Thymus (tissue), 11 donors: ENCODE measurements around the gene MLPH. TPM values are rescaled to one million over a fixed set of nuclear protein-coding genes. Genes with fewer than 3 reads are reported as not detected.

Source experiments
- DNase-seq, 9 donors: peaks; one replicate each; pipeline ENCODE4 v3.0.0-alpha.2; 2013; ENCODE audit warnings: low spot score in 9 of 9, low read depth in 6 of 9, missing footprints in 1 of 9
- H3K27ac ChIP-seq, 2 donors: one replicate each; pipeline ENCODE4 v1.5.1; 2013; ENCODE audit warnings: control low read depth in 1 of 2, low read depth in 1 of 2, low read length in 1 of 2, mild to moderate bottlenecking in 1 of 2, moderate library complexity in 1 of 2
- H3K27me3 ChIP-seq, 2 donors: one replicate each; pipeline ENCODE4 v1.5.1; 2013; ENCODE audit warnings: low read length in 1 of 2; ENCODE audit not compliant: control insufficient read depth in 2 of 2, insufficient read depth in 1 of 2
- H3K36me3 ChIP-seq, 2 donors: one replicate each; pipeline ENCODE4 v1.5.1; 2013; ENCODE audit warnings: low read length in 1 of 2, mild to moderate bottlenecking in 1 of 2, moderate library complexity in 1 of 2; ENCODE audit not compliant: control insufficient read depth in 2 of 2, insufficient read depth in 2 of 2
- H3K4me1 ChIP-seq, 2 donors: one replicate each; pipeline ENCODE4 v1.5.1; 2013; ENCODE audit warnings: low read length in 2 of 2; ENCODE audit not compliant: control insufficient read depth in 2 of 2, insufficient read depth in 2 of 2
- H3K4me3 ChIP-seq, 2 donors: one replicate each; pipeline ENCODE4 v1.5.1; 2013; ENCODE audit warnings: low read length in 2 of 2, control low read depth in 1 of 2, mild to moderate bottlenecking in 1 of 2
- H3K9me3 ChIP-seq, 2 donors: one replicate each; pipeline ENCODE4 v1.5.1; 2013; ENCODE audit warnings: low read length in 1 of 2, mild to moderate bottlenecking in 1 of 2; ENCODE audit not compliant: control insufficient read depth in 2 of 2, insufficient read depth in 1 of 2
- WGBS: extraction: QIAGEN DNeasy Blood & Tissue Kit; methylation state at CpG from one replicate; pipeline ENCODE4 v1.1.7; 2013; 5-methylcytosine and 5-hydroxymethylcytosine counted together
- polyA plus RNA-seq: library from polyadenylated mRNA; stranded (reverse); fragments of 200-250 nt; gene quantifications from one replicate; pipeline ENCODE4 v1.2.3, GENCODE V29; 2013
- total RNA-seq: library from RNA; stranded (reverse); fragments of 120-200 nt; gene quantifications from one replicate; pipeline ENCODE4 v1.2.4, GENCODE V29; 2013
- donor health status: healthy.

MLPH gene
- total and polyA plus RNA-seq, 2 donors = 0.24 to 2.4 TPM

GRCh38 chr2:237455764-237456163, 31.3 kb upstream of the MLPH start:
- no peaks in the 10 kb centered on the region for H3K27me3 ChIP-seq
- no peak for DNase-seq
- peaks cover 0 to 7% of the 10 kb centered on the region in 2 donors for H3K9me3 ChIP-seq
- H3K27ac ChIP-seq = no peak overlapping the region
- H3K36me3 ChIP-seq = no peaks in the 10 kb centered on the region
- H3K4me3 ChIP-seq = no peak overlapping the region
- H3K4me1 ChIP-seq = peaks cover 0 to 7% of the 10 kb centered on the region in 2 donors
- WGBS = 85% methylated on average over 5 of the region's 5 CpGs

GRCh38 chr2:237456200-237456843, 30.7 kb upstream of the MLPH start:
- no peak overlapping the region for H3K4me3 ChIP-seq
- peaks cover 0 to 7% of the 10 kb centered on the region in 2 donors for H3K9me3 ChIP-seq
- no peaks in the 10 kb centered on the region for H3K36me3 ChIP-seq
- H3K27ac ChIP-seq = no peak overlapping the region
- DNase-seq = no peak
- peaks cover 0 to 7% of the 10 kb centered on the region in 2 donors for H3K4me1 ChIP-seq
- 74% methylated on average over 11 of the region's 11 CpGs for WGBS
- H3K27me3 ChIP-seq = no peaks in the 10 kb centered on the region

GRCh38 chr2:237457388-237457941, 29.6 kb upstream of the MLPH start:
- no peak for DNase-seq
- peaks cover 0 to 3% of the 10 kb centered on the region in 2 donors for H3K4me1 ChIP-seq
- H3K4me3 ChIP-seq = no peak overlapping the region
- H3K9me3 ChIP-seq = peaks cover 0 to 7% of the 10 kb centered on the region in 2 donors
- H3K36me3 ChIP-seq = no peaks in the 10 kb centered on the region
- H3K27me3 ChIP-seq = no peaks in the 10 kb centered on the region
- 97% methylated on average over 2 of the region's 2 CpGs for WGBS
- no peak overlapping the region for H3K27ac ChIP-seq

- DNase-seq = no peak
- no peaks in the 10 kb centered on the region for H3K36me3 ChIP-seq
- peaks cover 0 to 3% of the 10 kb centered on the region in 2 donors for H3K4me1 ChIP-seq
- 77% methylated on average over 1 of the region's 1 CpG for WGBS
- no peaks in the 10 kb centered on the region for H3K27me3 ChIP-seq
- no peak overlapping the region for H3K27ac ChIP-seq
- H3K4me3 ChIP-seq = no peak overlapping the region
- peaks cover 0 to 7% of the 10 kb centered on the region in 2 donors for H3K9me3 ChIP-seq
Observed at GRCh38 chr2:237458519-237458918, 28.5 kb upstream of the MLPH start.

GRCh38 chr2:237459226-237459625, 27.8 kb upstream of the MLPH start:
- H3K36me3 ChIP-seq = no peaks in the 10 kb centered on the region
- peaks cover 0 to 7% of the 10 kb centered on the region in 2 donors for H3K9me3 ChIP-seq
- no peak overlapping the region for H3K27ac ChIP-seq
- WGBS = 97% methylated on average over 4 of the region's 4 CpGs
- DNase-seq = no peak
- H3K4me3 ChIP-seq = no peak overlapping the region
- H3K4me1 ChIP-seq = peaks cover 0 to 3% of the 10 kb centered on the region in 2 donors
- H3K27me3 ChIP-seq = no peaks in the 10 kb centered on the region

GRCh38 chr2:237459741-237460174, 27.3 kb upstream of the MLPH start:
- H3K27me3 ChIP-seq = no peaks in the 10 kb centered on the region
- DNase-seq = no peak
- 85% methylated on average over 3 of the region's 3 CpGs for WGBS
- no peak overlapping the region for H3K27ac ChIP-seq
- H3K4me1 ChIP-seq = peaks cover 0 to 3% of the 10 kb centered on the region in 2 donors
- H3K9me3 ChIP-seq = peaks cover 0 to 7% of the 10 kb centered on the region in 2 donors
- no peaks in the 10 kb centered on the region for H3K36me3 ChIP-seq
- no peak overlapping the region for H3K4me3 ChIP-seq

GRCh38 chr2:237464757-237465391, 22.2 kb upstream of the MLPH start:
- DNase-seq = no peak
- H3K9me3 ChIP-seq = no peaks in the 10 kb centered on the region
- H3K4me1 ChIP-seq = peaks cover 0 to 2% of the 10 kb centered on the region in 2 donors
- no peaks in the 10 kb centered on the region for H3K36me3 ChIP-seq
- H3K27me3 ChIP-seq = no peaks in the 10 kb centered on the region
- H3K27ac ChIP-seq = peak overlapping the region in 1 of 2 donors; percentile 18
- WGBS = 92% methylated on average over 8 of the region's 8 CpGs
- H3K4me3 ChIP-seq = no peak overlapping the region

- peaks cover 0 to 2% of the 10 kb centered on the region in 2 donors for H3K4me1 ChIP-seq
- no peaks in the 10 kb centered on the region for H3K9me3 ChIP-seq
- 94% methylated on average over 16 of the region's 16 CpGs for WGBS
- H3K4me3 ChIP-seq = no peak overlapping the region
- H3K27ac ChIP-seq = peak overlapping the region in 1 of 2 donors; percentile 24
- no peaks in the 10 kb centered on the region for H3K27me3 ChIP-seq
- no peaks in the 10 kb centered on the region for H3K36me3 ChIP-seq
- no peak for DNase-seq
Observed at GRCh38 chr2:237465515-237466148, 21.4 kb upstream of the MLPH start.

- Histone ChIP-seq H3K36me3 (no peaks in the 10 kb centered on the region), H3K9me3 (no peaks in the 10 kb centered on the region), H3K4me3 (no peak overlapping the region), H3K4me1 (peaks cover 0 to 2% of the 10 kb centered on the region in 2 donors), H3K27ac (peak overlapping the region in 1 of 2 donors; percentile 24), H3K27me3 (no peaks in the 10 kb centered on the region)
- no peak for DNase-seq
- 92% methylated on average over 6 of the region's 6 CpGs for whole genome bisulfite sequencing
Observed at GRCh38 chr2:237466211-237466610, 20.8 kb upstream of the MLPH start.
